GM12891 (cell line): Measurements from ENCODE around the gene ZNF248.

Experiments used
- POLR2A ChIP-seq: IDR thresholded peaks from 2 replicates; pipeline ENCODE4 v1.6.1; 2011; ENCODE audit warnings: low read depth, low read length, control low read depth
- POLR2AphosphoS5 ChIP-seq: IDR thresholded peaks from 2 replicates; pipeline ENCODE4 v1.6.1; 2011; ENCODE audit warnings: low read depth, low read length, control low read depth
- POU2F2 ChIP-seq: IDR thresholded peaks from 2 replicates; pipeline ENCODE4 v1.6.1; 2011; ENCODE audit warnings: low read depth, mild to moderate bottlenecking, control low read depth, low read length, moderate library complexity
- SPI1 ChIP-seq: IDR thresholded peaks from 2 replicates; pipeline ENCODE4 v1.6.1; 2011; ENCODE audit warnings: low read depth, low read length, control low read depth

GRCh38 chr10:37821237-37821636, 36.2 kb downstream of the ZNF248 start:
- no peak for TF ChIP-seq POLR2A
- TF ChIP-seq POLR2AphosphoS5: no peak
- TF ChIP-seq SPI1: no peak
- no peak for TF ChIP-seq POU2F2
